Measurements from ENCODE around the gene SLC39A7.

DNA sequence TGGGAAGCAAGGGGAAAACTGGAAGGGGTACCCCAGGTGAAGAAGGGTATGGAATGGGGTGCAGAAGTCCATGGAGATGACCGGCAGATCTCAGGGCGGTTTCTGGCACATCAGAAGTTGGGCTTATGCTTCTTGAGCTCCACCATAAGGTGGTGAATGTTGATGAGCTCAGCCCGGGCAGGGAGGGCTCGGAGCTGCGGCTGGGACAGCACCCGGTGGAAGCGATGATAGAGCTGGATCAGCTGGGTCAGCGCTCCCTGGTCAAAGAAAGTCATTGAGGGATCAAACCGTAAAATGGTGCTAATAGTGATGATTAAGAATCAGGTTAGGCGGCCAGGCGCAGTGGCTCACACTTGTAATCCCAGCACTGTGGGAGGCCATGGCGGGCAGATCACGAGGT, 50.1 kb downstream of the SLC39A7 start:
- TF ChIP-seq EZH2 (IDR thresholded peaks at IDR 0.05; ENCODE audit: insufficient read depth, poor library complexity, severe bottlenecking) (no peak), EZH2phosphoT487 (IDR thresholded peaks at IDR 0.05; ENCODE audit: insufficient read depth, low read depth) (no peak)
